ENCODE measurements around the gene PRKN. TPM values are rescaled to one million over a fixed set of nuclear protein-coding genes. Genes with fewer than 3 reads are reported as not detected.

Gene PRKN
- total and polyA plus RNA-seq, 2 donors (not counting 1 experiment from before 2014, with no cell fraction given), result 0.43 to 4.6 TPM

- H3K36me3 ChIP-seq (ENCODE audit: control insufficient read depth, insufficient read depth, low read length), result no peaks in the 10 kb centered on the region
- no peak overlapping the region for H3K4me2 ChIP-seq (ENCODE audit: extremely low read depth, insufficient read depth, low read length)
- TF ChIP-seq CTCF (conservative IDR thresholded peaks at IDR 0.05 in 1 of 2, IDR thresholded peaks at IDR 0.05 in 1 of 2; ENCODE audit: low read depth in 1 of 2, low read length in 2 of 2) (no peak), EZH2 (IDR thresholded peaks at IDR 0.05; ENCODE audit: low read length, missing control alignments) (no peak)
- H3K4me1 ChIP-seq (ENCODE audit: control insufficient read depth, extremely low read depth, insufficient read depth, low read length), result no peaks in the 10 kb centered on the region
- no peaks in the 10 kb centered on the region for H3K27me3 ChIP-seq (ENCODE audit: control insufficient read depth, insufficient read depth, low read length)
- no peak overlapping the region for H3K9ac ChIP-seq (ENCODE audit: insufficient read depth, low read length)
- no peak overlapping the region for H3K27ac ChIP-seq (ENCODE audit: insufficient read depth, low read length)
- H3K79me2 ChIP-seq (ENCODE audit: control insufficient read depth, insufficient read depth, low read length), result no peaks in the 10 kb centered on the region
- H4K20me1 ChIP-seq (ENCODE audit: control insufficient read depth, extremely low read depth, insufficient read depth, low read length), result no peaks in the 10 kb centered on the region
- no peak for DNase-seq (ENCODE audit: low read depth in 2 of 2)
- no peak overlapping the region for H3K4me3 ChIP-seq (replicated peaks in 1 of 4; ENCODE audit: control extremely low read depth in 1 of 4, insufficient read depth in 1 of 4, low read depth in 3 of 4, low read length in 4 of 4)
- no peak overlapping the region for H2AFZ ChIP-seq (ENCODE audit: low read length)
- no peaks in the 10 kb centered on the region for H3K9me3 ChIP-seq (ENCODE audit: control insufficient read depth, insufficient read depth, low read depth, low read length)
Measured at GRCh38 chr6:161540532-161540931, 1187.0 kb downstream of the PRKN start.

- no peaks in the 10 kb centered on the region for H3K9me3 ChIP-seq (ENCODE audit: control insufficient read depth, insufficient read depth, low read depth, low read length)
- no peak overlapping the region for H3K4me2 ChIP-seq (ENCODE audit: extremely low read depth, insufficient read depth, low read length)
- H3K4me3 ChIP-seq (replicated peaks in 1 of 4; ENCODE audit: control extremely low read depth in 1 of 4, insufficient read depth in 1 of 4, low read depth in 3 of 4, low read length in 4 of 4), result no peak overlapping the region
- H3K4me1 ChIP-seq (ENCODE audit: control insufficient read depth, extremely low read depth, insufficient read depth, low read length), result no peaks in the 10 kb centered on the region
- H4K20me1 ChIP-seq (ENCODE audit: control insufficient read depth, extremely low read depth, insufficient read depth, low read length), result no peaks in the 10 kb centered on the region
- no peaks in the 10 kb centered on the region for H3K79me2 ChIP-seq (ENCODE audit: control insufficient read depth, insufficient read depth, low read length)
- no peaks in the 10 kb centered on the region for H3K36me3 ChIP-seq (ENCODE audit: control insufficient read depth, insufficient read depth, low read length)
- no peak for DNase-seq (ENCODE audit: low read depth in 2 of 2)
- H3K9ac ChIP-seq (ENCODE audit: insufficient read depth, low read length), result no peak overlapping the region
- no peak overlapping the region for H2AFZ ChIP-seq (ENCODE audit: low read length)
- no peaks in the 10 kb centered on the region for H3K27me3 ChIP-seq (ENCODE audit: control insufficient read depth, insufficient read depth, low read length)
- TF ChIP-seq CTCF (conservative IDR thresholded peaks at IDR 0.05 in 1 of 2, IDR thresholded peaks at IDR 0.05 in 1 of 2; ENCODE audit: low read depth in 1 of 2, low read length in 2 of 2) (no peak), EZH2 (IDR thresholded peaks at IDR 0.05; ENCODE audit: low read length, missing control alignments) (no peak)
- no peak overlapping the region for H3K27ac ChIP-seq (ENCODE audit: insufficient read depth, low read length)
Measured at GRCh38 chr6:161536224-161536630, 1191.3 kb downstream of the PRKN start.

- Histone ChIP-seq H2AFZ (ENCODE audit: low read length) (no peak overlapping the region), H3K9ac (ENCODE audit: insufficient read depth, low read length) (no peak overlapping the region), H3K4me3 (replicated peaks in 1 of 4; ENCODE audit: control extremely low read depth in 1 of 4, insufficient read depth in 1 of 4, low read depth in 3 of 4, low read length in 4 of 4) (no peak overlapping the region), H3K27ac (ENCODE audit: insufficient read depth, low read length) (no peak overlapping the region), H3K79me2 (ENCODE audit: control insufficient read depth, insufficient read depth, low read length) (no peaks in the 10 kb centered on the region), H3K4me1 (ENCODE audit: control insufficient read depth, extremely low read depth, insufficient read depth, low read length) (no peaks in the 10 kb centered on the region), H3K9me3 (ENCODE audit: control insufficient read depth, insufficient read depth, low read depth, low read length) (no peaks in the 10 kb centered on the region), H3K36me3 (ENCODE audit: control insufficient read depth, insufficient read depth, low read length) (no peaks in the 10 kb centered on the region), H4K20me1 (ENCODE audit: control insufficient read depth, extremely low read depth, insufficient read depth, low read length) (no peaks in the 10 kb centered on the region), H3K27me3 (ENCODE audit: control insufficient read depth, insufficient read depth, low read length) (no peaks in the 10 kb centered on the region), H3K4me2 (ENCODE audit: extremely low read depth, insufficient read depth, low read length) (no peak overlapping the region)
- TF ChIP-seq EZH2 (IDR thresholded peaks at IDR 0.05; ENCODE audit: low read length, missing control alignments) (no peak), CTCF (conservative IDR thresholded peaks at IDR 0.05 in 1 of 2, IDR thresholded peaks at IDR 0.05 in 1 of 2; ENCODE audit: low read depth in 1 of 2, low read length in 2 of 2) (no peak)
- no peak for DNase-seq (ENCODE audit: low read depth in 2 of 2)
Measured at GRCh38 chr6:161534264-161534873, 1193.2 kb downstream of the PRKN start.

Measured in fibroblast of lung (primary cell).